OCI-LY3 (cell line): ENCODE data around the gene DCUN1D4.

Experiments used
- CTCF ChIP-seq: fragments of 200-600, 300-600 bp; sonication (generic); IDR thresholded peaks from 2 replicates; pipeline ENCODE4 v1.5.1; 2014; ENCODE audit warnings: antibody characterized with exemption, low read length, low read depth
- EZH2phosphoT487 ChIP-seq: fragments of 200-600 bp; shearing (Covaris generic); IDR thresholded peaks from 2 replicates; pipeline ENCODE4 v1.6.1; 2018; ENCODE audit warnings: antibody characterized with exemption, mixed run types, low read depth

- TF ChIP-seq CTCF (no peak), EZH2phosphoT487 (no peak)
These were observed 66.3 kb downstream of the DCUN1D4 start for GRCh38 chr4:51909236-51909703.
